Measurements from ENCODE around the gene MAFF.
"Not testable (repeated sequence)": the region's sequence is repeated elsewhere in the genome, so short reads cannot be mapped to it uniquely, and the experiment has no call there.

MAFF gene

GRCh38 chr22:38201711-38202436 lies at the start of gene MAFF:
TSS of gene MAFF (plus strand) at chr22:38201994. CDS start at chr22:38213854, 11,860 bp downstream.
- peak; percentile 75 to 94 for DNase-seq (ENCODE audit: low read depth in 2 of 2)

GRCh38 chr22:38153821-38154562 lies 47.8 kb upstream of the MAFF start:
- DNase-seq (ENCODE audit: low read depth in 2 of 2) = no peak

GRCh38 chr22:38154563-38154915 lies 47.3 kb upstream of the MAFF start:
- not testable (repeated sequence) for DNase-seq (ENCODE audit: low read depth in 2 of 2)

GRCh38 chr22:38155703-38156102 lies 46.1 kb upstream of the MAFF start:
- no peak for DNase-seq (ENCODE audit: low read depth in 2 of 2)

- no peak for DNase-seq (ENCODE audit: low read depth in 2 of 2)
Measured at GRCh38 chr22:38162881-38163843, 38.6 kb upstream of the MAFF start.

DNA sequence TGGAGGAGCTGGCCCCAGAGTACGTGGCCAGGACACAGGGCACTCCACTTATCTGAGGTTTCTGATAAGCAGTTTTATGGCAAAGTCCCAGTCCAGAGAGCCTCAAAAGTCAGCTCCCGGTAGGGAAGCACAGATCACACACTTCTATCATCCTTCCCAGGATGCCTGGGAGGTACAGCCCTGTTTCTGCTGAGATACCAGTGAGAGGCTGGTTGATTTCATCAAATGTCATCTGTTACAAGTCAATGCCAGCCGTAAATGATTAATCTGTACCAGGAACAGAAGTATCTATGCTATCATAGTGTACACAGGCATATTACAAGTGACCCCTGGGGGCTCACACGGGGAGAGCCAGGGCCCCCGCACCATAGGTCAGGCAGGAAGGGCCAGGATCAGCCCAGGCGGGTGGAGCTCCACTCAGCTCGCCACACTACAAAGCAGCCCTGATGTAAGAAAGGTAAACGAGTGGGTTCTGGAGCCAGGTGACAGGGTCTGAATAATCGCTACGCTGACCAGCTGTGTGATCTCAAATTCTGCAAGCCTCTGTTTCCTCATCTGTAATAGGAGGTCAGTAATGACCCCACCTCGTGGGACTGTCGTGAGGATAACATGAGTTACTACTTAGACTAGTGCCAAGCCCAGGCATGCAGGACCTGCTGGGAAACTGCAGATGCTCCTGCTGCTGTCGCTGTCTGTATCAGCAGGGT lies 37.8 kb upstream of the MAFF start:
- DNase-seq (ENCODE audit: low read depth in 2 of 2) = no peak

DNA sequence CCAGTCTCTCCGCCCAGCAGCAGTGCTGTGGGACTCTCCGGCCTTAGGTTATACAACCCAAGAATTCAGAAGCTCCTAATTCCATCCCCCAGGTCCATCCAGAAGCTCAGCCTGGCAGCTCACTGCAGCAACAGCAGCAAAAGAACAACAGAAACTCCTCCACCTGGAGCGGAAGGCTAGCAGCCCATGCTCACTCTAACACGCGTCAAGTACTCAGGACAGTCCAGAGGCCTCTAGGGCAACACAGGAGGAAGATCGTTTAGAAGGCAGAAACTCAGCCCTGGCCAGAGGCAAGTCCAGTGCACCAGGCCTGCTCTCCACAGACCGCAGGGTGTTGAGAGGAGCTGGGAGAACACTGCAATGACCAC lies 37.3 kb upstream of the MAFF start:
- DNase-seq (ENCODE audit: low read depth in 2 of 2) = no peak

DNA sequence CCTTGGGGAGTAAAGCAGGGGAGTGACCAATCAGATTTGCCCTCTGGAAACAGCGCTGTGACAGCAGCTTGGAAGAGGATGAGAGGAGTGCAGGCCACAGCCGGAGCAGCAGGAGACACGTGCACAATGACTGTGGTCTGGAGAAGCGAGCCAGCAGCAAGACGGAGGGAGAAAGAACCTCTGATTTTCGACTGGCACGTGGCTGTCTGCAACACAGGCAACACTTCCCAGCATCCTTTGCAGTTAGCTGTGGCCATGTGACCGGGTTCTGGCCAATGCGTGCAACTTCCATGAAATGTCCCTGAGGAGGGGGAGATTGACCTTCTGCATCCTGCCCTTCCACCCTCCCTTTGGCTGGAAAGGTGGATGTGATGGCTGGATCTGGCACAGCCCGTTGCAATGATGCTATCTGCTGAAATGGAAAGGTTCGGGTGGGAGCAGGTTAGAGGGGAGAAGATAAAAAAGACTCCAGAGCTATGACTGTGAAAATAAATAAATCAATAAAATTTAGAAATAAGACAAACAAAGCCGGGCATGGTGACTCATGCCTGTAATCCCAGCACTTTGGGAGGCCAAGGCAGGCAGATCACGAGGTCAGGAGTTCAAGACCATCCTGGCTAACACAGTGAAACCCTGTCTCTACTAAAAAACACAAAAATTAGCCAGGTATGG lies 35.7 kb upstream of the MAFF start:
- no peak for DNase-seq (ENCODE audit: low read depth in 2 of 2)

GRCh38 chr22:38167988-38168407 lies 33.8 kb upstream of the MAFF start:
- no peak for DNase-seq (ENCODE audit: low read depth in 2 of 2)

DNA sequence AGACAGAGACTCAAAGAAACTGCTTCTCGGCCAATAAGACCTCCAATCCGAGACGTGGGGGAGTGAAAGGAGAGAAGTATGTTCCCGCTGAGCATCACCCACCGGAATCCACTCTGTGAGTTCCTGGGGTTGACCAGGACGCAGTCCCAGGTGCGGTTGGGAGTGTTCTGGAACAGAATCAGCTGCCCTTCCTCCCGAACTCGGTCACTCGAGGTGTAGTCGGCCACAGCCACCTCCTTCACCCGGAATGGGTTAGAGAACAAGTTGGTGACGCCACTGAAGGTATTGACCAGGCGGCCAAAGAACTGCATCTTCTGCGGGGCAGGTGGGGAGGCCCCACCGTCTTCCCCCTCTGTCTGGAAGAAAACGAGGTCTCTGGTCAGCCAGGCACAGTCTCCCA lies 32.7 kb upstream of the MAFF start:
- DNase-seq (ENCODE audit: low read depth in 2 of 2) = no peak

GRCh38 chr22:38170469-38170868 lies 31.3 kb upstream of the MAFF start:
- no peak for DNase-seq (ENCODE audit: low read depth in 2 of 2)

- DNase-seq (ENCODE audit: low read depth in 2 of 2) = no peak
Measured at GRCh38 chr22:38171927-38172831, 29.6 kb upstream of the MAFF start.

- no peak for DNase-seq (ENCODE audit: low read depth in 2 of 2)
Measured at GRCh38 chr22:38172832-38173640, 28.8 kb upstream of the MAFF start.

GRCh38 chr22:38173641-38173906 lies 28.2 kb upstream of the MAFF start:
- DNase-seq (ENCODE audit: low read depth in 2 of 2) = no peak

DNA sequence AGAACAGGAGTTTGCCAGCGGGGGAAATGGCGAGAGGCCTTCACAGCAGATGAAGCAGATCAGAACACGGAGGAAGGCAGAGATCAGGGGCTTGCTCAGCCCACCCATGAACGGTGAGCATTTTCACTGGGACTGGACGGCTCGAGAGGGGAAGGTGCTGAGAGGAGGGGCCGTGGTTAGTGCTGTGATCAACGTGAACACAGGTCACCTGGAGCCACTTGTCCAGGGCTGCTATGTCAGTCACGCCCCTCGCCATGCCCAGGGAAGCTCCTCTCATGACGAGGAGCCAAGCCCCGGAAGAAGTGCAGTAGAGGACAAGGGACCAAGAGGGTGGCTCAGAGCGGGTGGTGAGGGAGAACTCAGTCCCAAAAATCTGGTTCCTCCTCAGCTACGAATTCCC lies 27.2 kb upstream of the MAFF start:
- no peak for DNase-seq (ENCODE audit: low read depth in 2 of 2)

DNA sequence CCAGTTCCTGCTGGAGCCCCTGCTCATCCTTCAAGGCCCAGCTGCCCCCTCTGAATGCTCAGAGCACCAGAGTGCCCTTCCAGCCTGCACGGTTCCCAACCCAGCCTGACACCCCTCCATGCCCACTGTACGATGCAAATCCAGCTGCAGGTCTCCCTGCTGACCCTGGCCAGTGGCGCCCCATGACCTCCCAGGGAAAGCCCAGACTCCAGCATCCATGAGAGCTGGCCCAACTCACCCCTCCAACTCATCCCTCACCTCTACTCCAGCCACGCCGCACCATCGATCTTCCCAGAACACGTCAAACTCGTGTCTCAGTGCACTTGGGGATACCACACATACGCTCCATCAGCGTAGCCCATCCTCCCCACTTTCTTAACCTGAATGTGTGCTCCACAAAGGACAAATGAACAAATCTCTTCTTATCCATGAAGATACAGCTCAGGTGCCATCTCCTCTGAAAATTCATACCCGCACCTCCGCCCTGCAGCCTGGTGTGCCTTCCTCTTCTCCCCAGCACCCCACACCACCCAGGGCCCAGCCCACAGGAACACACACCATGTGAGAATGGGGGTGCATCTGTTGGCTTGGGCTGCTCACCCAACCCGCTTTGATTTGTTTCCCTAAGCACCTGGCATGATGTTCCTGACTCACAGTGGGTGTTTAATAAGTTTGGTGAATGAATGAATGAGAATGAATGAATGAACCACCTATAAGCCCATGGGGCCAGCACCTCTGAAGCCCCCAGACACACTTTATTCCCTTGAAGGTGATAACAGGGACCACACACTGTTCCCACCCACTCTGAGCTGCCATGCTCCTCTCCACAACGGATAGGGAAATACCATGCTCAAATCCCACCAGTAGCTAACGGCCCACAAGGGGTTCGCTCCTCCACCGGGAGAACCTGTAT lies 26.3 kb upstream of the MAFF start:
- no peak for DNase-seq (ENCODE audit: low read depth in 2 of 2)

GRCh38 chr22:38176170-38176741 lies 25.5 kb upstream of the MAFF start:
- DNase-seq (ENCODE audit: low read depth in 2 of 2) = no peak

DNA sequence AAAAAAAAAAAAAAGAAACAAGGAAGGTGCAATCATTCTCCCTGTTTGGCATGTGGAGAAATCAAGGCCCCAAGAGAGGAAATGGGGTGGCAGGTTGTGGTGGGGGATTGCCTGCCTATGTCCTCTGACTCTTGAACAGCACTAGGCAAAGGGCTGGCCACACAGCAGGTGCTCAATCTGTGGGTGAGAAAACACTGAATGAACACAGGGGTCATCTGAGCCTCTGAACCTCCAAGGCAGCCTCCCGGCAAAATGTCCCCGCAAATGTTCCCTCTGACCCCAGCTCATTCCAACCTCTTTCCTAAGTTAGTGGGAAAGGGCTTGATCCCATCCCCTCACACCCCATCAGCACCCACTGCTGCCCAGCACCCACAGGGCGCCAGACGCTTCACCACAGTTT lies 24.8 kb upstream of the MAFF start:
- DNase-seq (ENCODE audit: low read depth in 2 of 2) = no peak

All from stimulated activated CD4-positive, alpha-beta T cell treated with anti-CD3 and anti-CD28 coated beads, Interleukin-12 subunit alpha, Interleukin-12 subunit beta, amount 100 ng/mL, for 24 hours (primary cell).